NB4 (cell line): ENCODE results near the gene ABHD4.

Experiments
- CTCF ChIP-seq: IDR thresholded peaks from one replicate; pipeline ENCODE4 v1.5.1; 2012; ENCODE audit warnings: low read depth, low read length
- MAX ChIP-seq: IDR thresholded peaks from 2 replicates; pipeline ENCODE4 v1.6.1; 2011; ENCODE audit warnings: low read depth, low read length
- MYC ChIP-seq: IDR thresholded peaks from 2 replicates; pipeline ENCODE4 v1.6.1; 2011; ENCODE audit warnings: low read depth, low read length
- POLR2A ChIP-seq: IDR thresholded peaks from 2 replicates; pipeline ENCODE4 v1.6.1; 2011; ENCODE audit warnings: mild to moderate bottlenecking; ENCODE audit not compliant: insufficient read length; ENCODE audit errors: extremely low read depth

DNA sequence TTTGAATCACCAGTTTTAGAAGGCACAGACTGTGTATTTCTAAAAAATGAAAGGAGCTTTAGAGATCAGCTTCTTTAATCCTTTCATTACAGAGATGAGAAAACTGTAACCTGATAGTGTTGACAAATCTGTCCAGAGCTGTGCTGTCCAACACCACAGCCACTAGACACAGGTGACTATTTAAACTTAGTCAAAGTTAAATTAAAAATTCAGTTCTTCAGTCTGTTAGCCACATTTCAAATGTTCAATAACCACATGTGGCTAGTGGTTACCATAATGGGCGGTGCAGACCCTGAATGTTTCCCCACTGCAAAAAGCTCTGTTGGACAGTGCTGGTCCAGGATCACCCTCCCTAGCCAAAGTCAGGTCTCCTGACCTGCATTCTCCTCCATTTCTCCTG, 30.7 kb upstream of the ABHD4 start:
- TF ChIP-seq CTCF (no peak), POLR2A (no peak), MYC (no peak), MAX (no peak)
